Spleen (tissue), 11 donors: ENCODE measurements around the gene RPL13A. TPM values are rescaled to one million over a fixed set of nuclear protein-coding genes. Genes with fewer than 3 reads are reported as not detected.

ENCODE experiments used
- DNase-seq: peaks from one replicate; pipeline ENCODE4 v3.0.0-alpha.2; 2020
- H3K27ac ChIP-seq, 8 donors: fragments of 200-600 bp; sonication (generic) in 7 of 8; 1 replicate in 4 of 8; 2 replicates in 4 of 8; pipeline versions ENCODE4 v1.5.0 to v1.8.0; 2016 to 2021; ENCODE audit warnings: inconsistent platforms in 4 of 8, mild to moderate bottlenecking in 4 of 8, moderate library complexity in 1 of 8
- H3K27me3 ChIP-seq, 7 donors: fragments of 200-600 bp; sonication (generic) in 6 of 7; replicated peaks in 1 of 7; 1 replicate in 4 of 7; 2 replicates in 3 of 7; pipeline versions ENCODE4 v1.5.0 to v1.8.0; 2016 to 2021; ENCODE audit warnings: inconsistent platforms in 3 of 7, mild to moderate bottlenecking in 1 of 7
- H3K36me3 ChIP-seq, 6 donors: fragments of 200-600 bp; sonication (generic) in 5 of 6; 1 replicate in 4 of 6; 2 replicates in 2 of 6; pipeline versions ENCODE4 v1.5.0 to v1.8.0; 2016 to 2021; ENCODE audit warnings: inconsistent platforms in 2 of 6
- H3K4me1 ChIP-seq, 6 donors: fragments of 200-600 bp; sonication (generic) in 5 of 6; 1 replicate in 3 of 6; 2 replicates in 3 of 6; pipeline versions ENCODE4 v1.5.0 to v1.8.0; 2016 to 2021; ENCODE audit warnings: inconsistent platforms in 3 of 6
- H3K4me3 ChIP-seq, 8 donors: fragments of 200-600 bp; sonication (generic) in 7 of 8; 1 replicate in 4 of 8; 2 replicates in 4 of 8; pipeline versions ENCODE4 v1.5.0 to v1.8.0; 2016 to 2021; ENCODE audit warnings: inconsistent platforms in 4 of 8, mild to moderate bottlenecking in 4 of 8, moderate library complexity in 2 of 8
- H3K9me3 ChIP-seq, 8 donors: fragments of 200-600 bp; sonication (generic) in 7 of 8; 1 replicate in 4 of 8; 2 replicates in 4 of 8; pipeline versions ENCODE4 v1.5.0 to v1.8.0; 2016 to 2021; ENCODE audit warnings: inconsistent platforms in 4 of 8
- POLR2A ChIP-seq, 3 donors: fragments of 450-650 bp; IDR thresholded peaks; one replicate each; pipeline ENCODE4 v1.5.1; 2017; ENCODE audit warnings: antibody characterized with exemption in 3 of 3, mild to moderate bottlenecking in 1 of 3
- POLR2AphosphoS5 ChIP-seq, 3 donors: sonication (generic); formaldehyde crosslinking; IDR thresholded peaks; one replicate each; pipeline ENCODE4 v1.5.1; 2017; ENCODE audit warnings: antibody characterized with exemption in 3 of 3
- WGBS, 5 donors: extraction: QIAGEN DNeasy Blood & Tissue Kit in 3 of 5; methylation state at CpG; one replicate each; pipeline versions ENCODE4 v1.1.5 to v1.1.7; 2013 to 2018; 5-methylcytosine and 5-hydroxymethylcytosine counted together
- intact Hi-C: fragments of 100-400 bp; cut with DNase I; formaldehyde crosslinking; loops from one replicate; pipeline ENCODE4 v1.15.0; 2023; ENCODE audit warnings: low total_unique reads
- polyA plus RNA-seq, 3 donors: library from polyadenylated mRNA; stranded (reverse); fragments of 200-250 nt; gene quantifications; one replicate each; pipeline ENCODE4 v1.2.1, GENCODE V29; 2013
- total RNA-seq, 7 donors: library from RNA; depleted of rRNA in 3 of 7; stranded (reverse); fragments of >200 nt in 3 of 7; fragmentation: NEBNext Ultra II Directional in 4 of 7; extraction: Animal tissue kit (Norgen Biotek cat#: 25700) in 4 of 7; gene quantifications; one replicate each; pipeline versions ENCODE4 v1.1.0 to v1.2.1, GENCODE V29; 2016 to 2021
- TF ChIP-seq, protein P1 (sequence below), 11 experiments: fragments of 200-600 bp in 7 of 11; fragments of 450-650 bp in 4 of 11; sonication (generic) in 4 of 11; IDR thresholded peaks in 8 of 11; conservative IDR thresholded peaks in 3 of 11; 1 replicate in 7 of 11; 2 replicates in 4 of 11; pipeline versions ENCODE4 v1.4.0 to v1.8.0; 2016 to 2021; ENCODE audit warnings: antibody characterized with exemption in 11 of 11, inconsistent platforms in 4 of 11, mild to moderate bottlenecking in 1 of 11
- donor health status: healthy with polysubstance abuse.
- donor health status: DM: no; HTN: no; CAD: no; lungs with moderate emphysema.
- donor health status: DM: no; HTN: no; CAD: no.
- donor health status: Bipolar disorder and iron deficiency.
- donor health status: healthy.
- donor health status: DM: no; HTN: no; CAD: no.
- donor health status: DM: yes; HTN: yes; CAD: no.

RPL13A gene
- total and polyA plus RNA-seq, 10 donors: 2,521 to 7,408 (median 3,003) TPM

DNA sequence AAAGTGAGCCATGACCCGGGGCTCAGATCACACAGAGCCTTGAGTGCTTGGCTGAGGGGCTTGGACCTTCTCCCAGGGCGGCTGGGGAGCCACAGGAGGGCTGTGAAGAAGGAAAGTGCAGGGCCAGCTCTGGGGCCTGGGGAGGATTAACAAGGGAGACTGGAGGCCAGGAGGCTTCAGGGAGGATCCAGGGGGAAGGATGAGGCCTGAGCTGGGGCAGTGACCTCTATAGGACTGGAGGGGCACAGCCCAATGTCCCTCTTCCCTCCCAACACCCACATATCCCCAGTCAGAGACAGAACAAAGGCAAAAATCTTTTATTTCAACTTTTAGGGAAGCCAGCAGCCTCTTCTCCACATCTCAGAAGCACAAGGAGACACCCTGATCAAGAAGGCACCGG lies 41.4 kb upstream of the RPL13A start:
- Histone ChIP-seq H3K27ac (no peak overlapping the region), H3K36me3 (peaks cover 0 to 44% (median 22%) of the 10 kb centered on the region in 6 donors), H3K9me3 (no peaks in the 10 kb centered on the region), H3K4me3 (no peak overlapping the region), H3K27me3 (peaks cover 0 to 22% (median 16%) of the 10 kb centered on the region in 7 donors), H3K4me1 (peaks cover 0 to 83% (median 40%) of the 10 kb centered on the region in 6 donors)
- 64 to 94% (median 89%) methylated on average over 3 of the region's 3 CpGs for WGBS, 5 donors
- intact Hi-C loops: loop anchor here (10.0 kb wide), 1 partner anchor 181 kb away; no protein-coding TSS in a partner anchor
- TF ChIP-seq POLR2AphosphoS5 (IDR thresholded peaks at IDR 0.05) (no peak), POLR2A (IDR thresholded peaks at IDR 0.05) (no peak)
- TF ChIP-seq, protein P1, sequence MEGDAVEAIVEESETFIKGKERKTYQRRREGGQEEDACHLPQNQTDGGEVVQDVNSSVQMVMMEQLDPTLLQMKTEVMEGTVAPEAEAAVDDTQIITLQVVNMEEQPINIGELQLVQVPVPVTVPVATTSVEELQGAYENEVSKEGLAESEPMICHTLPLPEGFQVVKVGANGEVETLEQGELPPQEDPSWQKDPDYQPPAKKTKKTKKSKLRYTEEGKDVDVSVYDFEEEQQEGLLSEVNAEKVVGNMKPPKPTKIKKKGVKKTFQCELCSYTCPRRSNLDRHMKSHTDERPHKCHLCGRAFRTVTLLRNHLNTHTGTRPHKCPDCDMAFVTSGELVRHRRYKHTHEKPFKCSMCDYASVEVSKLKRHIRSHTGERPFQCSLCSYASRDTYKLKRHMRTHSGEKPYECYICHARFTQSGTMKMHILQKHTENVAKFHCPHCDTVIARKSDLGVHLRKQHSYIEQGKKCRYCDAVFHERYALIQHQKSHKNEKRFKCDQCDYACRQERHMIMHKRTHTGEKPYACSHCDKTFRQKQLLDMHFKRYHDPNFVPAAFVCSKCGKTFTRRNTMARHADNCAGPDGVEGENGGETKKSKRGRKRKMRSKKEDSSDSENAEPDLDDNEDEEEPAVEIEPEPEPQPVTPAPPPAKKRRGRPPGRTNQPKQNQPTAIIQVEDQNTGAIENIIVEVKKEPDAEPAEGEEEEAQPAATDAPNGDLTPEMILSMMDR (IDR thresholded peaks at IDR 0.05 in 8 of 11, conservative IDR thresholded peaks at IDR 0.05 in 3 of 11): no peak
- no peak for DNase-seq

DNA sequence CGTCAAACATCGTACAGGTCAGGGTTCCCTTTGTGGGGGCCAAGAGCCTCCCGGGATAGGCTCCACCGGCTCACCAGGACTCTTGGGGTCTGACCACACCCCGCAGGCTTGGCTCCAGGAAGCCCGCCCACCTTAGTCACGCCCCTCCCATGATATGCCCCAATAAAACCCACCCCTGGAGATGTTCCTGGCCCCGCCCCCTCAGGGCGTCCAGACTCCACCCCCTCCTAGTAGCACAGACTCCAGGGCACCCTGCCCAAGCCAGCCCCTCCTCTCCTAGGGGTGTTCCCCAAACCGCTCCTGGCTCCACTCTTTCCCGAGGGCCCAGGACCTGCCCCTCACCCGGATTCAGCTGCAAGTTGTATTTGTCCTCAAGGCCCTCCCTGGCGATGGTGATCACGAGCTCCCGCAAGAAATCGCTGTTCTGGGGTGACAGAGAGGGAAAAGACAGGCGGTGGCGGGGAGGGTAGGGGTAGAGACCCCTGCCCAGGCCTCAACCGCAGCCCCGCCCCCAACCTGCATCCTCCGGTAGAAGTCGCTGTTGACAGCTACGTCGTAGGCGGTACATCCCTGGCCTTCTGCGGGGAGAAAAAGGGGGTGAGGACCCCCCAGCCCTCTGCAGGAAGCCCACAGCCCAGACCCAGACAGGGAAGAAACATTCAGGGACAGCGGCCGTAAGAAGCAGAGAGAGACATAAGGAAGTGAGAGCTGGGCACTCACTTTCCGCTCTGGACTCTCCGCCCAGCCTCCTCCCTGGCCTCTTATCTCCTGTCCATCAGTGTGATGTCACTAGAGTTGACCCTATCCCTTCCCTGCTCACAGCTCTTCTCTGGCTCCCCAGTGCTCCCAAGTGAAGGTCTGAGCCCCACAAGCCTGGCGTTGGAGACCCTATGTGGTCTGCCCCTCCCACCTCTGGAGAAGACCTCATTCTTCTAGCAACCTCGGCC lies 39.6 kb upstream of the RPL13A start:
- Histone ChIP-seq H3K4me1 (peaks cover 0 to 81% (median 38%) of the 10 kb centered on the region in 6 donors), H3K27ac (peak overlapping the region in 4 of 8 donors; percentile 23 to 56 (median 50)), H3K9me3 (no peaks in the 10 kb centered on the region), H3K36me3 (peaks cover 0 to 44% (median 22%) of the 10 kb centered on the region in 6 donors), H3K27me3 (peaks cover 0 to 4% (median 0%) of the 10 kb centered on the region in 7 donors), H3K4me3 (peak overlapping the region in 2 of 8 donors; percentile 12 to 33)
- no peak for DNase-seq
- intact Hi-C loops: loop anchor here (10.0 kb wide), 1 partner anchor 183 kb away; no protein-coding TSS in a partner anchor
- WGBS, 5 donors: 75 to 92% (median 84%) methylated on average over 29 to 32 of the region's 32 CpGs
- TF ChIP-seq, protein P1 (IDR thresholded peaks at IDR 0.05 in 8 of 11, conservative IDR thresholded peaks at IDR 0.05 in 3 of 11): no peak
- TF ChIP-seq POLR2A (IDR thresholded peaks at IDR 0.05) (no peak), POLR2AphosphoS5 (IDR thresholded peaks at IDR 0.05) (peak in 1 of 3 donors; percentile 34)

DNA sequence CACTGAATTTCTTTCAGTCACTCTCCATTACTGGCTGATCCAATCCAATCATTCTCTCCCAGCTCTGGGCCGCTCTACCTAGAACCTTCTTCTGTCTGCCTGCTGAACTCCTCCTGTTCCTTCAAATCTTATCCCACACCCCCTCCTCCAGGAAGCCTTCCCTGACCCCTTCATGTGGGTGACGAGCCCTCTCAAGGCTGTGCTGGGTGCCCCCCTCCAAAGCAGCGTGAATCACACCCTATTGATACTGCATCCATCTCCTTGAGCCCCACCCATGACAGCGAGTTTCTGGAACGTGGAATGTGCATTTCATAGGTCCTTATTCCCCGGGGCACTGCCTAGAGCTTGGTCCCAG lies 39.0 kb upstream of the RPL13A start:
- no peaks in the 10 kb centered on the region for H3K27me3 ChIP-seq
- H3K9me3 ChIP-seq: no peaks in the 10 kb centered on the region
- 91 to 96% (median 95%) methylated on average over 6 of the region's 6 CpGs for WGBS, 5 donors
- peaks cover 0 to 44% (median 22%) of the 10 kb centered on the region in 6 donors for H3K36me3 ChIP-seq
- intact Hi-C loops: loop anchor here (10.0 kb wide), 1 partner anchor 184 kb away; no protein-coding TSS in a partner anchor
- H3K4me1 ChIP-seq: peaks cover 0 to 75% (median 35%) of the 10 kb centered on the region in 6 donors
- no peak for DNase-seq
- TF ChIP-seq, protein P1 (IDR thresholded peaks at IDR 0.05 in 8 of 11, conservative IDR thresholded peaks at IDR 0.05 in 3 of 11): no peak
- TF ChIP-seq POLR2A (IDR thresholded peaks at IDR 0.05) (no peak), POLR2AphosphoS5 (IDR thresholded peaks at IDR 0.05) (no peak)
- no peak overlapping the region for H3K4me3 ChIP-seq
- H3K27ac ChIP-seq: peak overlapping the region in 3 of 8 donors; percentile 23 to 56 (median 45)

DNA sequence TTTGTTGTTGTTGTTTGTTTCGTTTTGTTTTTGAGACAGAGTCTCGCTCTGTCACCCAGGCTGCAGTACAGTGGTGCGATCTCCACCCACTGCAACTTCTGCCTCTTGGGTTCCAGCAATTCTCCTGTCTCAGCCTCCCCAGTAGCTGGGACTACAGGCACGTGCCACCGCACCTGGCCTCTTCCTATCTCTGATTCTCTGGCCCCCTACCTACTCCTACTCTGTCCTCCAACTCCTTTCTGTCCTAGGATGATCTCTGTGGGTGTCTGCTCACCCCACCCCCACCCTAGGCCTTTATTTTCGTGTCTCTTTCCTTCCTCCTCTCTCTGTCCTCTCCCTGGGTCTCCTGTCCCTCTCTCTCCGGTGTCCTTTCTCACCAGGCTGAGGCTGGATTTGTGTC lies 37.0 kb upstream of the RPL13A start:
- no peak for DNase-seq
- intact Hi-C loops: no loop called here
- Histone ChIP-seq H3K27me3 (no peaks in the 10 kb centered on the region), H3K4me1 (peaks cover 11 to 78% (median 43%) of the 10 kb centered on the region in 6 donors), H3K4me3 (peak overlapping the region in 5 of 8 donors; percentile 65 to 85 (median 74)), H3K27ac (peak overlapping the region in 1 of 8 donors; percentile 26), H3K9me3 (no peaks in the 10 kb centered on the region), H3K36me3 (peaks cover 0 to 45% (median 22%) of the 10 kb centered on the region in 6 donors)
- 75 to 88% (median 83%) methylated on average over 7 of the region's 7 CpGs for WGBS, 5 donors
- no peak for TF ChIP-seq POLR2A (IDR thresholded peaks at IDR 0.05)
- no peak for TF ChIP-seq POLR2AphosphoS5 (IDR thresholded peaks at IDR 0.05)
